GM21526 (cell line): ENCODE data around the gene CYP8B1.
A peak's percentile ranks its signal among the peaks of the same experiment; 100 is the strongest.
"Not testable (repeated sequence)": the region's sequence is repeated elsewhere in the genome, so short reads cannot be mapped to it uniquely, and the experiment has no call there.

Source experiments
- ATAC-seq: cut with Tn5 transposase; IDR thresholded peaks from one replicate; pipeline ENCODE4 v1.9.1; 2021; ENCODE audit warnings: moderate library complexity; ENCODE audit not compliant: unreplicated experiment, low FRiP score

Gene CYP8B1

GRCh38 chr3:42887084-42887483 lies 11.4 kb upstream of the CYP8B1 start:
- ATAC-seq, result no peak

GRCh38 chr3:42886294-42886822 lies 10.7 kb upstream of the CYP8B1 start:
- no peak for ATAC-seq

- no peak for ATAC-seq
These were observed 8.6 kb upstream of the CYP8B1 start for GRCh38 chr3:42884324-42884723.

GRCh38 chr3:42883251-42883930 lies 7.7 kb upstream of the CYP8B1 start:
- ATAC-seq, result not testable (repeated sequence)

GRCh38 chr3:42880601-42881451 lies 5.1 kb upstream of the CYP8B1 start:
- peak; percentile 98 for ATAC-seq

- ATAC-seq, result no peak
These were observed 4.5 kb upstream of the CYP8B1 start for GRCh38 chr3:42880183-42880582.

GRCh38 chr3:42877881-42878280 lies 2.2 kb upstream of the CYP8B1 start:
- ATAC-seq, result no peak

GRCh38 chr3:42876940-42877720 lies 1.5 kb upstream of the CYP8B1 start:
- ATAC-seq, result no peak

GRCh38 chr3:42876401-42876800 lies 722 bp upstream of the CYP8B1 start:
- ATAC-seq, result no peak

- ATAC-seq, result no peak
These were observed 930 bp downstream of the CYP8B1 start for GRCh38 chr3:42874749-42875148.

GRCh38 chr3:42873221-42873982 lies 2.3 kb downstream of the CYP8B1 start:
- no peak for ATAC-seq

- ATAC-seq, result no peak
These were observed 3.0 kb downstream of the CYP8B1 start for GRCh38 chr3:42872718-42873117.

- ATAC-seq, result no peak
These were observed 4.0 kb downstream of the CYP8B1 start for GRCh38 chr3:42871592-42872196.

- ATAC-seq, result no peak
These were observed 6.8 kb downstream of the CYP8B1 start for GRCh38 chr3:42868841-42869240.

- ATAC-seq, result no peak
These were observed 8.5 kb downstream of the CYP8B1 start for GRCh38 chr3:42867138-42867537.

- ATAC-seq, result no peak
These were observed 10.4 kb downstream of the CYP8B1 start for GRCh38 chr3:42865256-42865655.

GRCh38 chr3:42864321-42864950 lies 11.2 kb downstream of the CYP8B1 start:
- no peak for ATAC-seq

- no peak for ATAC-seq
These were observed 19.1 kb downstream of the CYP8B1 start for GRCh38 chr3:42856544-42856943.
